HG03039 (cell line): Measurements from ENCODE around the gene SEC61A1.
A peak's percentile ranks its signal among the peaks of the same experiment; 100 is the strongest.

Experiments used
- ATAC-seq: cut with Tn5 transposase; IDR thresholded peaks from one replicate; pipeline ENCODE4 v1.9.1; 2021; ENCODE audit warnings: mild to moderate bottlenecking, moderate library complexity; ENCODE audit not compliant: unreplicated experiment

Gene SEC61A1

GRCh38 chr3:128056258-128056657 lies 4.0 kb downstream of the SEC61A1 start:
- no peak for ATAC-seq

DNA sequence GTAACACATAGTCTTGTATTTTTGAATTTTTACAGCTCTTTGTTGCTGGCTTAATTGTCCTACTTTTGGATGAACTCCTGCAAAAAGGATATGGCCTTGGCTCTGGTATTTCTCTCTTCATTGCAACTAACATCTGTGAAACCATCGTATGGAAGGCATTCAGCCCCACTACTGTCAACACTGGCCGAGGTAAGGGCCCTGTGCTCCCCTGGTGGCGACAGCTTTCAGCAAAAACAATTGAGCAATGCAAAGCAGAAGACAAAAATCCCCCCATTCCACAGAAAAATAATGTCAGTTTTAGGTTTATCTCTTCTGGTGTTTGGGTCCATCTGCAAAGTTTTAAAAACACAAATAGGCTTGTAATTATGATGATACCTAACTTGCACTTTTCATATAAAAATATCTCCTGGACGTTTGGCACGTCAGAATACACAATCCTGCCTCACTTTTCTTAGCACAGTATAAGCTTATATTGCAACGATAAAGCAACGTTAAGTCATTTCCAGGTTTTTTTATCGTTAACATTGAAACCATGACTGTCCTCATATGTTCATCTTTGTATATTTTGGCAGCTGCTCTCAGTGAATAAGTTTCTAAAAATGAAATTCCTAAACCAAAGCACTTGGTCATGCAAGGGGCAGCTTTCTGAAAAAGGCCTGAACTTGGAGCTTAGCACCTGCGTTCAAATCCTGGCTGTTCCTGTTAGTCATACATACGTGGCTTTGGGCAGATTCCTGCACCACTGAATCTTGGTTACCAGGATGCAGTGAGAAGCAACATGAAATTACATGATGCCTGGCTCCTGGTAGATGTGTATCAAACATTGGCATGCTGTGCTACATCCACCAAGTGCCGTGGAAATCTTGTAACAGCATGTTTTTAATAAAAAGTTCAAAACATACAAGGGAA lies 8.5 kb downstream of the SEC61A1 start:
- no peak for ATAC-seq

DNA sequence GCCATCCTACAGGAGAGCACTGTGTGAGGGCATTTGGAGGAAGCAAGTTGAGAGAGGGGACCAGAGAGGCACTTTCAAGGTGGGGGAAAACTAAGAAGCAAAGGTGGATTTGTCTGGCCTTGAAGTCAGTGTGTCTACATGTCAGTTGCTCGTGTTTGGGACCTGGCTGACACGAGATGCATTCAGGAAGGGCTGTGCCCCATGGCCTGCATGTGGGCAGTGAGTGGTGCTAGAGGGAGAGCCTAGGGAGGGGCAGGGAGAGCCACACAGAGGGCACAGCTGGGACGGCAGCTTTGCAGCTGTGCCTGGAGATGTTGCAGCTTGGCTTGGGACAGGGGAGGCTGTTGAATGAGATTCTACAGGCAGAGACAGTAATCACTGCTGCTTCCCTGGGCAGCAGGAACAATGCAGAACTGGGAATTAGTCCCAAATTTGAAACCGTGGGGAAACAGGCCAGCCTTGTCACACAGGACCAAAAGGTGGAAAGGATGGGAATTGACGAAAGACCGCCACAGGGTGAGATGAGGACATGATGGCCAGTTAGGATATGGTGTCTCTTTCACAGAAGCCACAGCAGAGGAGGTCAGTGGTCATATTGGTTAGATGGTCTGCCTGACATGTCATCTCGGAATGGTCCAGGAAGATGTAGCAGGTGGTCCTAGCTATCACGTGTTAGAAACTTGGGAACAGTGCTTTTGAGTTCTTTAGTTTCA lies 10.0 kb downstream of the SEC61A1 start:
- no peak for ATAC-seq

- no peak for ATAC-seq
Observed at GRCh38 chr3:128063865-128064264, 11.6 kb downstream of the SEC61A1 start.

DNA sequence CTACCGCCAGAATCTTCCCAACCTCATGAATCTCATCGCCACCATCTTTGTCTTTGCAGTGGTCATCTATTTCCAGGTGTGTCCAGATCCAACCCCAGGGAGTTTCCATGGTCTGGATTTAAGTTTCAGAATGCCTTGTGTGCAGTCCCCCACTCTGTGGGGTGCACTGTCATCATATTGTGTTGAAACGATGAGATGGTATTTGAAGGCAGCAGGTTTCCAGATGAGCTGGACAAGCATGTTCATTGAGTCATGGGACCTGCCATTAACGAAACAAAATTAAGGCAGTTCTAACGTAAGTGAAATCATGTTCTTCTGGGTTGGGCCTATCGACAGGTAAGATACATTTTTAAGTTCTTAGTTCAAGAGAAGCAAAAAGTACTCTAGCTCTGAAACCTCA lies 12.7 kb downstream of the SEC61A1 start:
- ATAC-seq = no peak

DNA sequence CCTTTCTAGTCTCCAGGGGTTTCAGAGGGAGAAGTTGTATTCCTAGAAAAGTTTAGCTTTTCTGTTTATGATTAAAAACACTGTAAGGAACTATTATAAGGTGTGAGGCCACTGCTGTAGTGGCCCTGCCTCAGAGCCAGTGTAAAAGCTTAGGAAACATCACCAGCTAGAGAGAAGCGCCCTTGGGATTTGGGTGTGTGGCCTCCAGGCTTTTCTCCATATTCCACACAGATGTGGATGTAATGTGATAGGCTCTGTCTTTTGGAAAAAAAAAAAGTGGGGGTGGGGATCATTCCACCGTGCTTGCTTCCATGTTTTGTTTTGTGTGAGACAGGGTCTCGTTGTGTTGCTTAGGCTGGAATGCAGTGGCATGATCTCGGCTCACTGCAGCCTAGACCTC lies 13.9 kb downstream of the SEC61A1 start:
- ATAC-seq = no peak

GRCh38 chr3:128066676-128067075 lies 14.4 kb downstream of the SEC61A1 start:
- ATAC-seq = no peak

- ATAC-seq = no peak
Observed at GRCh38 chr3:128067489-128067888, 15.3 kb downstream of the SEC61A1 start.

- no peak for ATAC-seq
Observed at GRCh38 chr3:128068156-128068620, 16.0 kb downstream of the SEC61A1 start.

- ATAC-seq = no peak
Observed at GRCh38 chr3:128069271-128069670, 17.0 kb downstream of the SEC61A1 start.

- no peak for ATAC-seq
Observed at GRCh38 chr3:128070898-128071591, 18.8 kb downstream of the SEC61A1 start.

DNA sequence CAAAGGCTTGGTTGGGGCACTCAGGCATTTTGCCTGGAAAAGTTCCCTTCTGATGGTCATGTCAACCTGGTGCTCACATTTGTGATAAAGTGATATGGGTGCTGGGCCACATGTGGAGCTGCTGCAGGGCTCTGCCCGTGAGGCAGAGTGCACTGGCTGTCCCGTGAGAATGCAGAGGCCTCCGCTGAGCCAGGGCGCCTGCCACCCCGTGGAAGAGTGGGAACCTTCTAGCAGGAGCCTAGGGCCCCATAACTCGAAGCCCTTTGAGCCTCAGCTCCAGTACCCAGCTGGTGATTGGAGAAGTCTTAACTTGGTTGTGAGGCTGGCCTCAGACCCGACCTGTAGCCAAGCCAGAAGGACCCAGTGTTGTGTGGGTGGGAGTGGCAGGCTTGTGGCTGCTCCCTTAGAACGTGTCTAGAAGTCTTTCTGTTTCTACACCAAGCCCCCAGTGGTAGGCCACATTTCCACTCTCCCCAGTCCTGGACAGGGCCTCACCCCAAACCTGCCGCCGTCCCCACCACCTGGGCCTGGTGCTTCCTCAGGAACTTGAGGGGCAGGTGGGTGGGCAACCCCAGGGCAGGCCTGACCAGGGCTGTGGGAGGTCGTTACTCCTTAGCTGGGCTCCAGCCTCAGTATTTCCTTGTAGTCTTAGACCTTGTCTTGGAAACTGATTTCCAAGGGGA lies 19.7 kb downstream of the SEC61A1 start:
- no peak for ATAC-seq

DNA sequence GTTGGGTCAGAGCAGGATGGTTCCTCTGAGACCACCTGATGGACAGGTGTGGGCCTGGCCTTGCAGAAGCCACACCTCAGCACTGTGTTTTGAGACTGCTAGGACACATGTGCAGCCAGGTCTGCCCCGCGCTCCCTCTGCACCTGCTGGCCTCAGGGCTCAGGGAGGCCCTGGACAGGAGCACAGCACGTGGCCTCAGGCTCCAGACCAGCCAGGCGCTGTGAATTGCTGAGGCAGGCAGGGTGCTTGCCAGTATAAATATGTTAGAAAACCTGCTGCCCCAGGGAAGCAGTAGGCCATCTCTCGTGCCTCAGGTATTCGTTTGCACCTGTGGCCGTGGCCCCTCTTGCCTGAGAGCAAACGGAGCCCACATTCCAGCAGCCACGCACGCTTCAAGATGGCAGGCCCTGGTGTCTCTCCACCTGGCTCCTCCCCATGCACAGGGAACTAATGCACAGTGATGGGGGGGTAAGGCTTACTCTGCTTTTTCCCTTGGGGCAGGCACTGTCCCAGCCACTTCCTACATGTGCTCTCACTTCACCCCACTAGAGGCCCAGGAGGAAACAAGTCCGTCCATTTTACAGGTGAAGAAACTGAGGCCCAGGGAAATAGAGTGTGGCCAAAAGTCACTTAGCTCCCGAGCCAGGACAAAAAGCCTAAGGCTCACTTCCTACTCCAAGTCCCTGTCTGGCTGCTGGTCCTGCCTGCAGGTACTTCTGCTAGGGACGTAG lies 20.4 kb downstream of the SEC61A1 start:
- no peak for ATAC-seq

DNA sequence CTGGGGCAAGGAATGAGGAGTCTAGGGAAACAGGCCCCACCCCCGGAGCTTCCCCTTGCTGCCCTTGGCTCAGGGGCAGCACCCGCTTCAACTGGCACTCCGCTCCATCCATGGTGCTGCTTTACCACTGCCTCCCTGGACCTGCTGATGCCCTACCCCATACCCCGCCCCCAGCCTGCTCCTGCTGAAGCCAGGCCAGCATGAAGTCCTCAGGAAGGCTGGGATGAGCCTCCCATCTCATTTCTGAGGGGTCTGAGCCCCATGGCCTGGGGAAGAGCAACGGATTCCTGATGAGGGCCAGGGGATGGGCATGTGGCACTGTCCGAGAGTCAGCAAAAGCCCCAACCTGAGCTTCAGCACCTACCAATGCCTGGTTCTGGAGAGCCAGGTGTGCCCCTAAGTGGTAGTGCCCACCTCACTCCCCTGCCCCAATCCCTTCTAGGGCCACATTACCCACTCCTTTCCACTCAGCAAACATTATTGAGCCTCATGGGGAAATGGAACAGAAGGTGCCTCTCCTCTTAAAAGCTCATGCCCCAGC lies 21.0 kb downstream of the SEC61A1 start:
- no peak for ATAC-seq

DNA sequence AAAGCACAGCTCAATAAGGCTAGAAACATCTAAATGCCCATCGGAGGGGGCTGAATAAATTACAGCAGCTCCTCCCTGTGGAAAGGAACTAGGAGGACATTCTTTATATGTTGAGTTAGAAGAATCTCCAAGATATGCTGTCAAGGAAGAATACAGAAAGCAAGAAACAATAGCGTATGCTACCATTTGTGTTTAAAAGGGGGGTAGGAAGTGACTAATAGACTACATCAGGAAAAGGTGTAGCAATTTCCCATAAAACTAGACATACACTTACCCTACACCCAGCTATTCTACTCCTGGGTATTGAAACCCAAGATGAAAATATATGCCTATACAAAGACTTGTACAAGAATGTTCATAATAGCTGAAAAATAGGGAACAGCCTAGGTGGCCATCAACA lies 21.6 kb downstream of the SEC61A1 start:
- ATAC-seq = no peak

DNA sequence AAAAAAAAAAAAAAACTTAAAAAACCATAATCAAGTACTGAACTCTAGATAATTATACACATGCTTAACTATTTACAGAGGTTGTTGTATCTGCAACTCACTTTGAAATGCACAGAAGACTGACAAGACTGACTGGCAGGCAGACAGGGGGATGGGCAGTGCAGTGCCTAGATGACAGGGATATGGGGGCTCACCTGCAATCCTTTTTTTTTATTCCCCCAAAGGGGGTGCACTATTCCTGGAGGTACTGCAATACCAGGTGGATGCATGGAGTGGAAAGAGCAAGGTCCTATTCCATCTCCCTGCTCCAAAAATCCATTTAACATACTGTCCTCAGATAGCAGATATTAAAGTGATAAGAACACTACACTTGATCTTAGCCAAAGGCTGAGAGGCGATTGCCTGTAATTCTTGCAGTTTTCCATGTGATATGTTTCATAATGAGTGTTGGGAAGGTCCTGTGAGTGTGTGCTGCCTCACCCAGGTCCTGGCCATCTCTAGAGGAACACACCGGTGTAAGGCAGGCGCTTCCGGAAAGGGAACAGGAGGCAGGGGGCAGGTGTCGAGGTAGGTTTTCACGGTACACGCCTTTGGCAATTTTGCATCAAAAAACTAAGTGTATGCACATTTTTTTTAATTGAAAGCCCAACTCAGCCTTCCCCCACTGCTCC lies 22.7 kb downstream of the SEC61A1 start:
- ATAC-seq = no peak

DNA sequence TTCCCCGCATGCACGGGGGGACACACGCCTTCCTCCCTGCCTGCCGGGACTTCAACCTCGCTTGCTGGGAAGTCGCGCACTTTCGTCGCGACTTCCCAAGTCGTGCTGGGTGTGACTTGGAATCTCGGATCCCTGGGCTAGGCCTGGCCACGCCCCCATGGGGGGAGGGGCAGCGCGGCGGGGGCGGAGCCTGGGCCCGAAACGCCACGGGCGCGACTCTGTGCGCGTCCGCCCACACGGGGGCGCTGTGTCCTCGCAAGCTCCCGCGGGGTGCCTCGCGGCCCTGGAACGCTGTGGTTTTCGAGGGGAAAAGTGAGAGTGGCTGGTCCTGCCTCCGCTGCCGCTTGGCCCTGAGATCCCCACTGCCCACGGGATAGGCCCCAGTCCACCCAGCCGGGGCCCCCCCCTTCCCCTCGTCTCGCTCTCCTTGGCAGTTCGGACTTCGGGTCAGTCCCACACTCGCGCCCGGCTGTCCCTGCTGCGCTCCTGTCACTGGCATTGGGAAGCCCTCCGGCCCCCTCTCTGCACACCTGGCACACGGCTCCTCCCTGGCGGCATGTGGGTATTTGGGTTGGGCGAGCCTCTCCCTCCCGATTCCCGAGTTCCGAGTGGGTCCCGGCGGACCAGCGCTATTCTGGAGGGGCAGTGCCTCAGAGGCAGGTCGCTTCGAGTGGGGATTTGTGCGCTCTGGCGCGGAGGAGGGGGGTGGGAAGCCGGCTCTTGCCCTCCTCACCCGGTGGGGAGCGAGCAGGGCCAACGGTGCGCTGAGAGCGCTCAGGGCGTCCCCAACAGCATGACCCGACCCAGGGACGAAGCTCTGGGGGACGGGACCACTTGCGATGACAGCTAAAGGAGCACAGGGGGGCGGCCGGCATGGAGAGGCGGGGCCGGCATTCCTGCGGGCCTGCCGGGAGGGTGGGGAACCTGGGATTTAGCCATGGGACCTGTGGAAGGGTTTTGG lies 23.6 kb downstream of the SEC61A1 start:
- ATAC-seq = peak; percentile 53

DNA sequence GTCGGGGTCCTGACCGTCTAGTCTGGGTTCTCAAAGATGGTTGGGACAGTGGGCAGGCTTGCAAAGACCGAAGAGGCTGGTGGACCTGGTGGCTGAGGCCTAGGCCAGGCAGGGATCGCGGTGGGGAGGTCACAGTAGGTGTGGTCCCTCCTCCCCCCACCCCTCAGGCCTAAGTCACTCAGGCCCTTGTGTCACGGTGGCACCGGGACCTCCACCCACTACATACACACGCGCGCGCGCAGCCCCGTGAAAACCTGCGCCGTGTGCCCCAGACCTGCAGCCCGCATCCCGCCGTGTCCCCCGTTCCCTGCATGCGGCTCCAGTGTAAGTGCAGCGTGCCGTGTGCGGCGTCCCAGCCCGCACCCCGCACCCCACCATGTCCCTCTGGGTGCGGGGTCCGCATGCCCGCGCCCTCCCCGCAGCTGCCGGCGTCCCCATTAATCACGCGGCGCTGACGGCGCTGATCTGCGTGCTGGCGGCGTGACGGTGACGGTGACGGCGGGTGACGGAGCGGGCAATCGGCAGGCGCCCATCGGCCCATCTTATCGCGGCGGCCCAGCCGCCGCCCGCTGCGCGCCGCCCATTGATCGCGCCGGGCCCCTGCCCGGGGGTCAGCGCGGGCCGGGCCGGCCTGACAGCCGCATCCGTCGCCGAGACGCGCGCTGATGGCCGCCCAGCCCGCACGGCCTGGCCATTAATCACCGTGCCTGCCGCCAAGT lies 24.4 kb downstream of the SEC61A1 start:
- ATAC-seq = no peak
